ENCODE measurements around the gene ARHGAP30.
"Not testable (repeated sequence)": the region's sequence is repeated elsewhere in the genome, so short reads cannot be mapped to it uniquely, and the experiment has no call there.

GRCh38 chr1:161019111-161019660 is 50.5 kb downstream of the ARHGAP30 start:
- not testable (repeated sequence) for TF ChIP-seq POLR2A, CTCF, POLR2AphosphoS5 (IDR thresholded peaks at IDR 0.05)

Data from prostate gland (tissue), 2 donors.